Glomerular visceral epithelial cell (primary cell): ENCODE measurements around the gene CEP41.
"Not testable (repeated sequence)": the region's sequence is repeated elsewhere in the genome, so short reads cannot be mapped to it uniquely, and the experiment has no call there.

Experiments
- DNase-seq: peaks from one replicate; pipeline ENCODE4 v3.0.0-alpha.2; 2016; ENCODE audit errors: extremely low spot score

CEP41 gene

GRCh38 chr7:130387628-130388403 is 53.0 kb downstream of the CEP41 start:
- DNase-seq = peak; percentile 11

DNA sequence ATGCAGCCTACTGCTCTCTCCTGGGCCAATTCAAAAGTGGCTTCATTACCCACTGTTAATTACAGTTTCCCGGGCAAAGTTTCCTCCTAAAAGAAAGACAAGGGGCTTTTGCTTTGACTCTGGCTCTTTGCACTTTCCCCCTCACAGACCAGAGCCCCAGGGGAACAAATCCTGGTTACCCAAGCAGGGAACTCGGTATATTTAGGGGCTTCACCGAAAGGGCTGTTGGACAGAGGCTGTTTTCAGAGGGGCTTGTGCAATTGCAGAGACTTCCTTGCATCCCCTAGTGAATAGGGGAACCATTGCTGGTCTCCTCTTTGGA is 53.5 kb downstream of the CEP41 start:
- no peak for DNase-seq

DNA sequence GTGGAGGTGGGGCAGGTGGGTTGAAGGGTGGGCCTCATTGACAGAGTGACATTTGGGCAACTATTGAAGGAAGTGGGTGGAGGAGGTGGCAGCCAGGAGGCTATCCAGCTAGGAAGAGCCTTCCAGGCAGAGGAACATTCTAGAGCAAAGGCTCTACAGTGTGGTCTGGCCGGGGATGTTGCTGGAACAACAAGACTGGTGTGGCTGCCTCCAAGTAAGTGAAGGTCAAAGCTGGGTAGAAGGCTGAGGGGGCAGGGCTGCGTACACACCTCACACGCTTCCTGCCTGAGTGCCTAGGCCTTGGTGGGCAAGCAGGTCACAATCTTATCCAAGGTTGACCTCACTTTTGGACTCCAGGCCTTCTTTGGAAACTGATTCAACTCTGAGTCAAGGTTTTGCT is 53.9 kb downstream of the CEP41 start:
- no peak for DNase-seq

DNA sequence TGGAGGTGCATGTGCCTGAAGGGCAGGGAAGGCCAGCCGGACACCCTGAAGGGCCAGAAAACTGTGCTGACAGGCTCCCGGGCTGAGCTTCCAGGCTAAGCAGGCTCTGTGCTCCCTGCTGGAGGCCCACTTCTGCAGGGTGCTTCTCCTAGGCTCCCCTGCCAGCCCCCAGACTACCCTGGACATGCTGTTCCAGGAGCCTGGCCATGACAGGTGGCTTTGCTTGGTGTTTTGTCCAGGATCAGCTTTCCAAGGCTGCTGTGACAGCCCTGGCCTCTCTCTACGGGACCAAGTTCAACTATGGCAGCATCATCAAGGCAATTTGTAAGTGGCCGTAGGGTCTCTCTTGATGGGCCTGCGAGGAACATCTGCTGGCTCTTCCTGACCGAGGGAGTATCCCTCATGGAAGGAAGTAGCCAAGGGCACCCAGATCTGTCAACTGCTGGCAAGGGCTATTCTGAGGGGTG is 55.2 kb downstream of the CEP41 start:
- DNase-seq = no peak

- DNase-seq = no peak
These were observed 55.8 kb downstream of the CEP41 start for GRCh38 chr7:130384841-130385599.

DNA sequence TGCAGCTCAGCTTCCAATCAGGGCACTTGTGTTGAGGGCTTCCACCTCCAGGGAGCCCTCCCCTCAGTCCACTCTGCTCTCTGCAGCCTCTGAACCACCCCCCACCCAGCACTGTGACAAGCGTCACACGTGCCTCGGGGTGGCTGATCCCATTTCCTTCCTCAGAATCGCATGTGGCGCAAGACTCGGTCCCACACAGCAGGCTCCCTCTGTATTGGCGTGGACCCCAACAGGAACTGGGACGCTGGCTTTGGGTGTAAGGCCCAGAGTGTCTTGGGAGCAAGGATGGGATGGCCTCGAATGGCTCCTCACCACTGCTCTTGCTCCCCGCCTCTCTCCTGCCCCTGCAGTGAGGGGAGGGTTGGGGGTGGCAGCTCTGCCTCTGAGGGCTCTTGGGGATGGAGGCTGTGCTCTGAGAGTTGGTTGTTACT is 56.4 kb downstream of the CEP41 start:
- DNase-seq = no peak

DNA sequence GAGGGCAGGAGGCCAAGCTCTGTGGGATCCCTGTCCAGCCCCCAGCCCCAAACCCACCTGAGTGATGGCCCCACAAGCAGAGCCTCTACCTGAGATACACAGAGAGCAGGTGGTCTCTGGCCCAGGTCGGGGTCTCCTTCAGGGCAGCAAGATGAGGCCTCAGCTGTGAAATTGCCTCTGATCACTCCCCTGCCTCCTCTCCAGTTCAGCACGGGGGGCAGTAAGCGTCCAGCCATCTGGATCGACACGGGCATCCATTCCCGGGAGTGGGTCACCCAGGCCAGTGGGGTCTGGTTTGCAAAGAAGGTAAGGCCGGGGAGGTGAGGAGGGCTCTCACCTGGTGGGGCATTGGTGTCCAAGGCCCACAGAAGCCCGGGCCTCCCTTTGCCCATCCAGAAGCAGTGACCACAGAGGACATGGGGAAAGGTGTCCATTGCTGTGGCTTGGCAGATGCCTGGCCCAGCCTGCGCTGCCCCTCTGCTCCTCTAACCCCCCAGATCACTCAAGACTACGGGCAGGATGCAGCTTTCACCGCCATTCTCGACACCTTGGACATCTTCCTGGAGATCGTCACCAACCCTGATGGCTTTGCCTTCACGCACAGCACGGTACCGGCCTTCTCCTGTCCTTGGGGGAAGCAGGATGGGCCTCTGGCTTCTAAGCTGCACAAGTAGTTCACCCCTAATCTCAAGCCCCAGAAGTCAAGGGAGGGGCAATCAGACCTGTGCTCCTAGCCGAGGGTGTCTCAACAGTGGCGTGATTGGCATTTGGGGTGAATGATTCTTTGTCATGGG is 57.4 kb downstream of the CEP41 start:
- DNase-seq = no peak

DNA sequence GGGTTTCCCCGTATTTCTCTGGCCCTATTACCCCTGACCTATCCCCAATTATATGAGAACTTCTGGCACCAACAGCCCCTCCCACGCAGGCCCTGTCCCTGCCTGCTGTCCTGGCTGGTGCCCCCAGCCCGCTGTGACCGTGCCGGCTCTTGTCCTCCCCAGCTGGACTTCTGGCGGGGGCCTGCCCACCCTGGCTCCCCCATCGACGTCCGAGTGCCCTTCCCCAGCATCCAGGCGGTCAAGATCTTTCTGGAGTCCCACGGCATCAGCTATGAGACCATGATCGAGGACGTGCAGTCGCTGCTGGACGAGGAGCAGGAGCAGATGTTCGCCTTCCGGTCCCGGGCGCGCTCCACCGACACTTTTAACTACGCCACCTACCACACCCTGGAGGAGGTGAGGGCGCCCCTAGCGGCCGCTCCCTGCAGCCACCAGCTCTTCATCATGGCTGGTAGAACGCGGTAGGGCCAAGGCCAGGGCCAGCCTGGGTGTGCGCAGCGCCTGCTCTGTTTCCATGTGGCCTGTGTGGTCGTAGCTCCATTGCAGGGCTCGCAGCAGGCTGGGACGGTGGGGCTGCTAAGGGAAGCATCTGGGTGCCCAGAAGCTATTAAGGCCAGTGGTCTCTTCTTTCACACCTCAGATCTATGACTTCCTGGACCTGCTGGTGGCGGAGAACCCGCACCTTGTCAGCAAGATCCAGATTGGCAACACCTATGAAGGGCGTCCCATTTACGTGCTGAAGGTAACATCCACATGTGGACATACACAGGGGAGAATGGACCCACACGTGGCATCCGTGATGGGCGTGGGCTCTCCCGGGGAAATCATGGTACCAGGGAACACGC is 59.1 kb downstream of the CEP41 start:
- no peak for DNase-seq

GRCh38 chr7:130380861-130381455 is 59.9 kb downstream of the CEP41 start:
- DNase-seq = no peak

- DNase-seq = no peak
These were observed 60.6 kb downstream of the CEP41 start, which contains the start of gene CPA1 for GRCh38 chr7:130379921-130380860. Gene CPA1 (plus strand): TSS chr7:130380494. CDS start chr7:130380521, 27 bp downstream.

DNA sequence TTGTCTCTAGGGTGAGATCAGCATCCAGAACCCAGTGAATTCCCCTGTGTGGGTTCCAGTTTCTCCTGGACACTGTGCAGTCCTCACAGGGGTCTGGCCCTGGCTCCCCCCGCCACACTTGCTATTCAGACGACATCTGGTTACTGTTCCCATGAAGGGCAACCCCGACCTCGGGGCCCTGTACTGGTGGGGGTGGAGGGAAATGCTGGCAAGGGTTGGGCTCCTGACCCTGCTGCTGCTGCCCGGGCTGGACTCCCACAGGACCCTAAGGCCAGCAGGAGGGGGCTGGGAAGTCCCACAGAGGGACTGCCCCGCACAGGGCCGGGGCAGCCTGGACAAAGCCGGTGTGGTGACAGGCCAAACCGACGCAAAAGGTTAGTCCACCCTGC is 61.3 kb downstream of the CEP41 start:
- no peak for DNase-seq

- DNase-seq = no peak
These were observed 61.8 kb downstream of the CEP41 start for GRCh38 chr7:130379019-130379418.

DNA sequence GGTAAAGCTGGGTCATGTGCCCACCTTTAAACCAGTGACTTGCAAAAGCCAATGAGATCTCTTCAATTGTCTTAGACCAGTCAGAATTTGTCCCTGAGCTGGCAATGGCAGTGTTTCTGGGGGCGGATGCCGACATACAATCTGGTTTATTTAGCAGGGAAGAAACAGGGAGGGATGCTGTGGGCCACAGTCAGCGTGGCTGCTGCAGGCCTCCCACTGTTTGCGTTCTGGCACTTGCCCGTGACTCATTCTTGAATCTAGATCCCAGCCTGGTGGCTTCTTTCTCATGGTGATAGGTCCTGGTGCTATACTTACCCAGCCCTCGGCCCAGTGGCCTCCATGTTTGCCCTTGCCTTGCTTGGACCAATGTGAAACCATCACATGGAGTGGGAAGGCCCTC is 63.6 kb downstream of the CEP41 start:
- DNase-seq = no peak

GRCh38 chr7:130376461-130376860 is 64.4 kb downstream of the CEP41 start:
- DNase-seq = not testable (repeated sequence)

DNA sequence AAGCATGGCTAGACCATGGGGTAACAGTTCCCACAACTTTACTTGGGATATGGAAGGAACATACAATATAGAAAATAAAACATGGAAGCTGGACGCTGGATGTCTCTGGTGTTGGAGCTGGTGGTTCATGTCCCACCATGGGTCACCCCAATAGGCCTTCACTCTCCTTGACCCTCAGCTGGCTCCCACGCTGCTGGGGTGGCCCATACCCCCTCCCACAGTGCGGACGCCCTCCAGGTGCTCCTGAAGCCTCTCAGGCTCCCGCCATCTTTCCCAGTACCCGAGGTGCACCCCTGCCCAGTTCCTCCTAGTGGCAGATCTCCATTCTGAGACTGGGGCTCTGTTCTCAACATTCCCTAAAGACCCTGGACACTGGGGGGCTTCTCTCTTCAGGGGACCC is 66.3 kb downstream of the CEP41 start:
- DNase-seq = no peak

- no peak for DNase-seq
These were observed 68.2 kb downstream of the CEP41 start for GRCh38 chr7:130372402-130373165.

- peak; percentile 23 for DNase-seq
These were observed 69.8 kb downstream of the CEP41 start for GRCh38 chr7:130371046-130371445.

DNA sequence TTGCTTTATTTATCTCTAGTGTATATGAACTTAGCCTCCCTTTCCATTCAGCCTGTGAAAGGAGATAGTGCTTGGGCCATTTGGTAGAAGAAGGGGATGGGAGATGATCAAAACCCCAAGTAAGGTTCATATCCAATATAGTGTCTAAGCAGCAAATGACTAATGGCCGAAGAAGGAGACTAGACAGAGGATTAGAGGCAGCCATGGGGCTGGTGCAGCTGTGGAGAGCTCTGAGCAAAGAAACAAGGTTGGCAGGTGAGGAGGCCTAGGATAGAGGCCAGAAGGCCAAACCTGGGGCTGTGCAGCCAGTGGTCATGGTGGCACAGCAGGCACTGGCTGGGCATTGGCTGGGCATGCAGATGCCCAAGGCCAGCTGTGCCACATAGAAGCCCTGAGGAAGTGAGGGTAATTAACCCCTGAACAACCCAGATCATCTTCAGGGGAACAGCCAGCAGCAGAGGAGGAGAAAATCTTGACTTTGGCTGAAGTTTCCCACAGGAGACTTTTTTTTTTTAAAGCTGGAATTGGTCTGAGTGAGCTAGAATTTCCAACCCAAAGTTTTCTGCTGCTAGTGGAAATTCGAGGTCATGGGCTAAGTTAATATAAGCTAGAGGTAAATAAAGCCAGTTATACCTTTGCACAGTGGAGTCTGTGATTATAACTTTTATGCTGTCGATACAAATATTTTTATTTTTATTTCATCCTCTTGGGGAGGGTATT is 70.8 kb downstream of the CEP41 start:
- no peak for DNase-seq
